HepG2 (cell line): ENCODE results near the gene RBM25. TPM values are rescaled to one million over a fixed set of nuclear protein-coding genes. Genes with fewer than 3 reads are reported as not detected.

Experiments used
- ATAD3A ChIP-seq: sonication (generic); formaldehyde crosslinking; IDR thresholded peaks from 2 replicates; pipeline ENCODE4 v1.4.0; 2020; ENCODE audit warnings: missing genetic modification reagents
- ETS1 ChIP-seq: sonication (generic); formaldehyde crosslinking; IDR thresholded peaks from 2 replicates; pipeline ENCODE4 v1.4.0; 2020; ENCODE audit warnings: missing genetic modification reagents
- FOXK2 ChIP-seq: fragments of 450-650 bp; IDR thresholded peaks from 2 replicates; pipeline ENCODE4 v1.6.1; 2016
- MAFF ChIP-seq: IDR thresholded peaks from 2 replicates; pipeline ENCODE4 v1.6.1; 2011; ENCODE audit warnings: low read depth, low read length, improper control_type of control experiment
- NR3C1 ChIP-seq: sonication (generic); formaldehyde crosslinking; IDR thresholded peaks from 2 replicates; pipeline ENCODE4 v1.4.0; 2020; ENCODE audit warnings: missing genetic modification reagents
- PAWR ChIP-seq: sonication (generic); formaldehyde crosslinking; IDR thresholded peaks from 2 replicates; pipeline ENCODE4 v1.4.0; 2020; ENCODE audit warnings: missing genetic modification reagents, mild to moderate bottlenecking, borderline replicate concordance
- REPIN1 ChIP-seq: sonication (generic); formaldehyde crosslinking; IDR thresholded peaks from 2 replicates; pipeline ENCODE4 v1.8.0; 2022; ENCODE audit warnings: missing genetic modification reagents, low read depth, mild to moderate bottlenecking, borderline replicate concordance
- SMAD9 ChIP-seq: sonication (generic); formaldehyde crosslinking; IDR thresholded peaks from 2 replicates; pipeline ENCODE4 v1.5.1; 2020; ENCODE audit warnings: mild to moderate bottlenecking, missing genetic modification reagents
- SNAPC2 ChIP-seq: sonication (generic); formaldehyde crosslinking; IDR thresholded peaks from 2 replicates; pipeline ENCODE4 v1.8.1; 2022; ENCODE audit warnings: mild to moderate bottlenecking, missing genetic modification reagents
- TAF1 ChIP-seq: sonication (generic); formaldehyde crosslinking; IDR thresholded peaks from 2 replicates; pipeline ENCODE4 v1.4.0; 2020; ENCODE audit warnings: missing genetic modification reagents
- ZBTB7B ChIP-seq: sonication (generic); formaldehyde crosslinking; IDR thresholded peaks from 2 replicates; pipeline ENCODE4 v1.4.0; 2020; ENCODE audit warnings: missing genetic modification reagents
- ZBTB8A ChIP-seq: sonication (generic); formaldehyde crosslinking; IDR thresholded peaks from 2 replicates; pipeline ENCODE4 v1.4.0; 2020; ENCODE audit warnings: mild to moderate bottlenecking, low read depth, missing genetic modification reagents, borderline replicate concordance
- ZC3H4 ChIP-seq: sonication (generic); formaldehyde crosslinking; IDR thresholded peaks from 2 replicates; pipeline ENCODE4 v1.4.0; 2020; ENCODE audit warnings: missing genetic modification reagents, borderline replicate concordance
- ZNF484 ChIP-seq: sonication (generic); formaldehyde crosslinking; IDR thresholded peaks from 2 replicates; pipeline ENCODE4 v1.5.1; 2020; ENCODE audit warnings: mild to moderate bottlenecking, low read depth, missing genetic modification reagents, borderline replicate concordance
- ZNF607 ChIP-seq: sonication (generic); formaldehyde crosslinking; IDR thresholded peaks from 2 replicates; pipeline ENCODE4 v1.5.1; 2020; ENCODE audit warnings: missing genetic modification reagents, mild to moderate bottlenecking, borderline replicate concordance
- ZNF850 ChIP-seq: sonication (generic); formaldehyde crosslinking; conservative IDR thresholded peaks from 2 replicates; pipeline ENCODE4 v1.9.0; 2021; ENCODE audit warnings: mild to moderate bottlenecking, missing genetic modification reagents
- ZNF879 ChIP-seq: sonication (generic); formaldehyde crosslinking; IDR thresholded peaks from 2 replicates; pipeline ENCODE4 v1.8.1; 2023; ENCODE audit warnings: missing genetic modification reagents
- polyA plus RNA-seq, 8 experiments: library from polyadenylated mRNA; depleted of rRNA in 3 of 8; stranded (reverse) in 7 of 8; unstranded in 1 of 8; fragments of >200 nt; fragmentation: Illumina TruSeq in 4 of 8; extraction: Trizol in 4 of 8; gene quantifications; 2 replicates each; pipeline versions ENCODE4 v1.2.1 to v1.2.3, GENCODE V29; 2011 to 2016; ENCODE audit warnings: low read depth in 4 of 8, missing spikeins in 1 of 8, mixed read lengths in 1 of 8; ENCODE audit not compliant: insufficient read depth in 1 of 8
- total RNA-seq, 5 experiments: library from RNA; depleted of rRNA; stranded (reverse); fragments of >200 nt; fragmentation: Illumina TruSeq; extraction: Trizol; gene quantifications; 2 replicates each; pipeline ENCODE4 v1.2.3, GENCODE V29; 2016; ENCODE audit warnings: low read depth in 1 of 5
- TF ChIP-seq, protein P1 (sequence below): sonication (generic); formaldehyde crosslinking; IDR thresholded peaks from 2 replicates; pipeline ENCODE4 v1.5.1; 2020; ENCODE audit warnings: mild to moderate bottlenecking, missing genetic modification reagents, moderate library complexity
- TF ChIP-seq, protein P2 (sequence below): sonication (generic); formaldehyde crosslinking; IDR thresholded peaks from 2 replicates; pipeline ENCODE4 v1.4.0; 2020; ENCODE audit warnings: mild to moderate bottlenecking, missing genetic modification reagents
- TF ChIP-seq, protein P3 (sequence below): sonication (generic); formaldehyde crosslinking; IDR thresholded peaks from 2 replicates; pipeline ENCODE4 v1.4.0; 2020; ENCODE audit warnings: missing genetic modification reagents, mild to moderate bottlenecking, borderline replicate concordance

RBM25 gene
- total and polyA plus RNA-seq, 2 of the 13 experiments (the other 11 are each of a cell fraction or from before 2014, with no cell fraction given), result 34.1 to 65.9 TPM

DNA sequence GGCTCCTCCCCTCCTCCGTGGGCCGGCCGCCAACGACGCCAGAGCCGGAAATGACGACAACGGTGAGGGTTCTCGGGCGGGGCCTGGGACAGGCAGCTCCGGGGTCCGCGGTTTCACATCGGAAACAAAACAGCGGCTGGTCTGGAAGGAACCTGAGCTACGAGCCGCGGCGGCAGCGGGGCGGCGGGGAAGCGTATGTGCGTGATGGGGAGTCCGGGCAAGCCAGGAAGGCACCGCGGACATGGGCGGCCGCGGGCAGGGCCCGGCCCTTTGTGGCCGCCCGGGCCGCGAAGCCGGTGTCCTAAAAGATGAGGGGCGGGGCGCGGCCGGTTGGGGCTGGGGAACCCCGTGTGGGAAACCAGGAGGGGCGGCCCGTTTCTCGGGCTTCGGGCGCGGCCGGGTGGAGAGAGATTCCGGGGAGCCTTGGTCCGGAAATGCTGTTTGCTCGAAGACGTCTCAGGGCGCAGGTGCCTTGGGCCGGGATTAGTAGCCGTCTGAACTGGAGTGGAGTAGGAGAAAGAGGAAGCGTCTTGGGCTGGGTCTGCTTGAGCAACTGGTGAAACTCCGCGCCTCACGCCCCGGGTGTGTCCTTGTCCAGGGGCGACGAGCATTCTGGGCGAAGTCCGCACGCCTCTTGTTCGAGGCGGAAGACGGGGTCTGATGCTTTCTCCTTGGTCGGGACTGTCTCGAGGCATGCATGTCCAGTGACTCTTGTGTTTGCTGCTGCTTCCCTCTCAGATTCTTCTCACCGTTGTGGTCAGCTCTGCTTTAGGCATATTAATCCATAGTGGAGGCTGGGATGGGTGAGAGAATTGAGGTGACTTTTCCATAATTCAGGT is 78.3 kb downstream of the RBM25 start, which contains the start of gene PSEN1 (continued):
- peak; percentile 86; the same call in 1 of the 2 replicates for TF ChIP-seq ETS1 (CRISPR knock-in tag)
- TF ChIP-seq SNAPC2, result no peak
- no peak for TF ChIP-seq FOXK2
- TF ChIP-seq ZBTB7B (CRISPR knock-in tag), result 0 out of 2 replicates have a peak, but pooled peaks have one; percentile 7
- TF ChIP-seq ATAD3A (CRISPR knock-in tag), result no peak
- TF ChIP-seq TAF1 (CRISPR knock-in tag), result peak; percentile 83
- TF ChIP-seq REPIN1, result no peak
- no peak for TF ChIP-seq ZC3H4
- TF ChIP-seq, protein P1, sequence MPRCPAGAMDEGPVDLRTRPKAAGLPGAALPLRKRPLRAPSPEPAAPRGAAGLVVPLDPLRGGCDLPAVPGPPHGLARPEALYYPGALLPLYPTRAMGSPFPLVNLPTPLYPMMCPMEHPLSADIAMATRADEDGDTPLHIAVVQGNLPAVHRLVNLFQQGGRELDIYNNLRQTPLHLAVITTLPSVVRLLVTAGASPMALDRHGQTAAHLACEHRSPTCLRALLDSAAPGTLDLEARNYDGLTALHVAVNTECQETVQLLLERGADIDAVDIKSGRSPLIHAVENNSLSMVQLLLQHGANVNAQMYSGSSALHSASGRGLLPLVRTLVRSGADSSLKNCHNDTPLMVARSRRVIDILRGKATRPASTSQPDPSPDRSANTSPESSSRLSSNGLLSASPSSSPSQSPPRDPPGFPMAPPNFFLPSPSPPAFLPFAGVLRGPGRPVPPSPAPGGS (CRISPR knock-in tag), result no peak
- no peak for TF ChIP-seq PAWR (CRISPR knock-in tag)
- TF ChIP-seq ZNF879 (CRISPR knock-in tag), result no peak
- TF ChIP-seq MAFF, result no peak
- no peak for TF ChIP-seq ZNF607
- TF ChIP-seq NR3C1, result no peak
- TF ChIP-seq ZNF850, result no peak
- TF ChIP-seq ZBTB8A, result no peak
- TF ChIP-seq, protein P2, sequence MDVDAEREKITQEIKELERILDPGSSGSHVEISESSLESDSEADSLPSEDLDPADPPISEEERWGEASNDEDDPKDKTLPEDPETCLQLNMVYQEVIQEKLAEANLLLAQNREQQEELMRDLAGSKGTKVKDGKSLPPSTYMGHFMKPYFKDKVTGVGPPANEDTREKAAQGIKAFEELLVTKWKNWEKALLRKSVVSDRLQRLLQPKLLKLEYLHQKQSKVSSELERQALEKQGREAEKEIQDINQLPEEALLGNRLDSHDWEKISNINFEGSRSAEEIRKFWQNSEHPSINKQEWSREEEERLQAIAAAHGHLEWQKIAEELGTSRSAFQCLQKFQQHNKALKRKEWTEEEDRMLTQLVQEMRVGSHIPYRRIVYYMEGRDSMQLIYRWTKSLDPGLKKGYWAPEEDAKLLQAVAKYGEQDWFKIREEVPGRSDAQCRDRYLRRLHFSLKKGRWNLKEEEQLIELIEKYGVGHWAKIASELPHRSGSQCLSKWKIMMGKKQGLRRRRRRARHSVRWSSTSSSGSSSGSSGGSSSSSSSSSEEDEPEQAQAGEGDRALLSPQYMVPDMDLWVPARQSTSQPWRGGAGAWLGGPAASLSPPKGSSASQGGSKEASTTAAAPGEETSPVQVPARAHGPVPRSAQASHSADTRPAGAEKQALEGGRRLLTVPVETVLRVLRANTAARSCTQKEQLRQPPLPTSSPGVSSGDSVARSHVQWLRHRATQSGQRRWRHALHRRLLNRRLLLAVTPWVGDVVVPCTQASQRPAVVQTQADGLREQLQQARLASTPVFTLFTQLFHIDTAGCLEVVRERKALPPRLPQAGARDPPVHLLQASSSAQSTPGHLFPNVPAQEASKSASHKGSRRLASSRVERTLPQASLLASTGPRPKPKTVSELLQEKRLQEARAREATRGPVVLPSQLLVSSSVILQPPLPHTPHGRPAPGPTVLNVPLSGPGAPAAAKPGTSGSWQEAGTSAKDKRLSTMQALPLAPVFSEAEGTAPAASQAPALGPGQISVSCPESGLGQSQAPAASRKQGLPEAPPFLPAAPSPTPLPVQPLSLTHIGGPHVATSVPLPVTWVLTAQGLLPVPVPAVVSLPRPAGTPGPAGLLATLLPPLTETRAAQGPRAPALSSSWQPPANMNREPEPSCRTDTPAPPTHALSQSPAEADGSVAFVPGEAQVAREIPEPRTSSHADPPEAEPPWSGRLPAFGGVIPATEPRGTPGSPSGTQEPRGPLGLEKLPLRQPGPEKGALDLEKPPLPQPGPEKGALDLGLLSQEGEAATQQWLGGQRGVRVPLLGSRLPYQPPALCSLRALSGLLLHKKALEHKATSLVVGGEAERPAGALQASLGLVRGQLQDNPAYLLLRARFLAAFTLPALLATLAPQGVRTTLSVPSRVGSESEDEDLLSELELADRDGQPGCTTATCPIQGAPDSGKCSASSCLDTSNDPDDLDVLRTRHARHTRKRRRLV (CRISPR knock-in tag), result no peak
- no peak for TF ChIP-seq SMAD9 (CRISPR knock-in tag)
- TF ChIP-seq ZNF484 (CRISPR knock-in tag), result no peak
- TF ChIP-seq, protein P3, sequence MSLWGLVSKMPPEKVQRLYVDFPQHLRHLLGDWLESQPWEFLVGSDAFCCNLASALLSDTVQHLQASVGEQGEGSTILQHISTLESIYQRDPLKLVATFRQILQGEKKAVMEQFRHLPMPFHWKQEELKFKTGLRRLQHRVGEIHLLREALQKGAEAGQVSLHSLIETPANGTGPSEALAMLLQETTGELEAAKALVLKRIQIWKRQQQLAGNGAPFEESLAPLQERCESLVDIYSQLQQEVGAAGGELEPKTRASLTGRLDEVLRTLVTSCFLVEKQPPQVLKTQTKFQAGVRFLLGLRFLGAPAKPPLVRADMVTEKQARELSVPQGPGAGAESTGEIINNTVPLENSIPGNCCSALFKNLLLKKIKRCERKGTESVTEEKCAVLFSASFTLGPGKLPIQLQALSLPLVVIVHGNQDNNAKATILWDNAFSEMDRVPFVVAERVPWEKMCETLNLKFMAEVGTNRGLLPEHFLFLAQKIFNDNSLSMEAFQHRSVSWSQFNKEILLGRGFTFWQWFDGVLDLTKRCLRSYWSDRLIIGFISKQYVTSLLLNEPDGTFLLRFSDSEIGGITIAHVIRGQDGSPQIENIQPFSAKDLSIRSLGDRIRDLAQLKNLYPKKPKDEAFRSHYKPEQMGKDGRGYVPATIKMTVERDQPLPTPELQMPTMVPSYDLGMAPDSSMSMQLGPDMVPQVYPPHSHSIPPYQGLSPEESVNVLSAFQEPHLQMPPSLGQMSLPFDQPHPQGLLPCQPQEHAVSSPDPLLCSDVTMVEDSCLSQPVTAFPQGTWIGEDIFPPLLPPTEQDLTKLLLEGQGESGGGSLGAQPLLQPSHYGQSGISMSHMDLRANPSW (CRISPR knock-in tag), result no peak
